ENCODE measurements around the gene TSPAN13. TPM values are rescaled to one million over a fixed set of nuclear protein-coding genes. Genes with fewer than 3 reads are reported as not detected.

TSPAN13 gene
- total RNA-seq = 41.3 TPM

- DNase-seq (ENCODE audit: low spot score) (peak; percentile 95), ATAC-seq (peak; percentile 96)
Observed at GRCh38 chr7:16753102-16753931, at the start of gene TSPAN13. TSS of gene TSPAN13 (plus strand) at chr7:16753755. CDS start at chr7:16753968, 213 bp downstream.

- ATAC-seq (no peak), DNase-seq (ENCODE audit: low spot score) (no peak)
Observed at GRCh38 chr7:16708511-16708910, 45.0 kb upstream of the TSPAN13 start.

GRCh38 chr7:16708980-16709379, 44.6 kb upstream of the TSPAN13 start:
- DNase-seq (ENCODE audit: low spot score) (no peak), ATAC-seq (no peak)

GRCh38 chr7:16710651-16711050, 42.9 kb upstream of the TSPAN13 start:
- ATAC-seq = no peak
- no peak for DNase-seq (ENCODE audit: low spot score)

- DNase-seq (ENCODE audit: low spot score) (no peak), ATAC-seq (no peak)
Observed at GRCh38 chr7:16711730-16712129, 41.8 kb upstream of the TSPAN13 start.

DNA sequence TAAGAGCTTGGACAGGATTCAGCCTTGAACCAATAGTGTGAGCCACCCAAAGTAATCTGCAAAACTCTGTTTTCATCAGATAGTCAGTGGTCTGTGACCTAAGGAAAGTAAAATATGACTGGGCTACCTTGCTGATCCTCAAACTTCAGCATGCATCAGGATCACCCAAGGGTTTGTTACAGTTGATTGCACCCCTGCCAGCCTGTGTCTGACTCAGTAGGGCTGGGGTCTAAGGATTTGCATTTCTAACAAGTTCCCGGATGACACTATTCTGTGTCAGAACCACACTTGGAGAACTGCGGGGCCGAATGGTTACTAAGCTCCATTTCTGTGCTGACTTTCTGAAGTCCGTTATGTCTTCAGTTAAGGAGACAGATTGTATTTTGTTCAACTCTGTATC, 40.6 kb upstream of the TSPAN13 start:
- DNase-seq (ENCODE audit: low spot score) (no peak), ATAC-seq (no peak)

GRCh38 chr7:16715928-16716327, 37.6 kb upstream of the TSPAN13 start:
- ATAC-seq (no peak), DNase-seq (ENCODE audit: low spot score) (no peak)

GRCh38 chr7:16718111-16718656, 35.4 kb upstream of the TSPAN13 start:
- no peak for DNase-seq (ENCODE audit: low spot score)
- ATAC-seq = no peak

GRCh38 chr7:16719699-16720098, 33.9 kb upstream of the TSPAN13 start:
- no peak for DNase-seq (ENCODE audit: low spot score)
- ATAC-seq = no peak

DNA sequence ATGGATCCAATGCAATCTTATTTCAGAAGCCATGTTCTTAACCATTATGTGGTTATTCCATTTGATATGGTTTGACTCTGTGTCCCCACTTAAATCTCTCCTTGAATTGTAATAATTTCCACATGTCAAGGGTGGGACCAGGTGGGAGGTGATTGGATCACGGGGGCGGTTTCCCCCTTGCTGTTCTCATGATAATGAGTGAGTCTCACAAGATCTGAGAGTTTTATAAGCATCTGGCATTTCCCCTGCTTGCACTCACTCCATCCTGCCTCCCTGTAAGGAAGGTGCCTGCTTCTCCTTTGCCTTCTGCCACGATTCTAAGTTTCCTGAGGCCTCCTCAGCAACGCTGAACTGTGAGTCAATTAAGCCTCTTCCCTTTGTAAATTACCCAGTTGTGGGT, 32.0 kb upstream of the TSPAN13 start:
- DNase-seq (ENCODE audit: low spot score) (no peak), ATAC-seq (no peak)

DNA sequence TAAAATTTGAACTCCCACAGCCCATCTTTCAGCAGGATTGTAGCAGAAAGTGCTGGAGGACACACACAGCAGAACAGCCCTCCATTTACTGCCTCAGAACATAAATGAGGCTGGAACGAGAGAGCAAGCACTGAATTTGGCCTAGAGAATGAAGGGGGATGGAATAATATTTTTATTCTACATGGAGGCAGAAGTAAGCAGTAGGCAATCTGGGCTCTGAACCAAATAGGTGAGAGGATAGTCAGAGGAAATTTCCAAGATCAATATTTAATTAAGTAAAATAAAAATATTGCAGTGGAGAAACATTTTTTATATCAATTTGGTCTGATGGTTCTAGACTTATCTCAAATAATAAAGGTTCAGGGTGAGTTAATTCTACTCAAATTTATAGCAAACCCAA, 29.2 kb upstream of the TSPAN13 start:
- ATAC-seq = peak; percentile 52
- no peak for DNase-seq (ENCODE audit: low spot score)

GRCh38 chr7:16726189-16726588, 27.4 kb upstream of the TSPAN13 start:
- ATAC-seq (peak; percentile 56), DNase-seq (ENCODE audit: low spot score) (no peak)

- ATAC-seq (no peak), DNase-seq (ENCODE audit: low spot score) (no peak)
Observed at GRCh38 chr7:16727736-16728135, 25.8 kb upstream of the TSPAN13 start.

GRCh38 chr7:16728811-16729210, 24.7 kb upstream of the TSPAN13 start:
- ATAC-seq = no peak
- DNase-seq (ENCODE audit: low spot score) = no peak

DNA sequence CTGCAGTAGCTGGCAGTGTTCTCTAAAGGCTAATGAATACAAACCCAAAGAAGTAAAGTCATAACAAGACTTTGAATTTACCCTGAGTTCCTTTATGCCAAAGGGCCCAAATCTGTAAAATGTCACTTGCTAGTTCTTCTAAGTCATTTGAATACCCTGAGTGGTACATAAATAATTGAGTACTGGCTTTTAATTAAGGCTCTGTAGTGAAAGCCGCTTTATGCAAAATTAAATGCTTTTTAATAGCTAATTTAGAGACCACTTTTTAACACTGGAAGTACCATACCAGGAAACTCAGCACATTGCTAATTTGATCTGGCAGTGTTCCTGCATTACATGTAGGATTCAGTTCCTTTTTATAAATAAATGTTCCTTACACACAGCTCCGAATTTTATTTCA, 24.0 kb upstream of the TSPAN13 start:
- DNase-seq (ENCODE audit: low spot score) (no peak), ATAC-seq (no peak)

GRCh38 chr7:16730937-16731336, 22.6 kb upstream of the TSPAN13 start:
- ATAC-seq = peak; percentile 37
- DNase-seq (ENCODE audit: low spot score) = no peak

- no peak for DNase-seq (ENCODE audit: low spot score)
- ATAC-seq = no peak
Observed at GRCh38 chr7:16732828-16733227, 20.7 kb upstream of the TSPAN13 start.

- ATAC-seq = peak; percentile 88
- DNase-seq (ENCODE audit: low spot score) = no peak
Observed at GRCh38 chr7:16734148-16734726, 19.3 kb upstream of the TSPAN13 start.

DNA sequence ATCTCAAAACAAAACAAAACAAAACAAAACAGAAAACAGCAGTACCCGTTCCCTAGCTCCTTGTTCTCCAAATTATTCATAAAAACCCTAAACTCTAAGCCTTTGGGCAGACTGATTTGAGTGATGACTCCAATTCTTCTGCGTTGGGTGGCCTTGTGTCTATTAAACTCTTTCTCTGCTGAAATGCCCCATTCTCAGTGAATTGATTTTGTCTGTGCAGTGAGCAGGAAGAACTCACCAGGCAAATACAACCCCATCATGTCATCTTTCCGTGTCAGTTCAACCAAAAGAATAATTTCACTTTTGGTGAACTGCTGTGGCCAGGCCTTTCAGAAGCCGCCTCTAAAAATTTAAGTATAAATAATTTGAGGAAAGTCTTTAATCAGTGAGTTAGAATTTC, 18.5 kb upstream of the TSPAN13 start:
- ATAC-seq = no peak
- DNase-seq (ENCODE audit: low spot score) = no peak

DNA sequence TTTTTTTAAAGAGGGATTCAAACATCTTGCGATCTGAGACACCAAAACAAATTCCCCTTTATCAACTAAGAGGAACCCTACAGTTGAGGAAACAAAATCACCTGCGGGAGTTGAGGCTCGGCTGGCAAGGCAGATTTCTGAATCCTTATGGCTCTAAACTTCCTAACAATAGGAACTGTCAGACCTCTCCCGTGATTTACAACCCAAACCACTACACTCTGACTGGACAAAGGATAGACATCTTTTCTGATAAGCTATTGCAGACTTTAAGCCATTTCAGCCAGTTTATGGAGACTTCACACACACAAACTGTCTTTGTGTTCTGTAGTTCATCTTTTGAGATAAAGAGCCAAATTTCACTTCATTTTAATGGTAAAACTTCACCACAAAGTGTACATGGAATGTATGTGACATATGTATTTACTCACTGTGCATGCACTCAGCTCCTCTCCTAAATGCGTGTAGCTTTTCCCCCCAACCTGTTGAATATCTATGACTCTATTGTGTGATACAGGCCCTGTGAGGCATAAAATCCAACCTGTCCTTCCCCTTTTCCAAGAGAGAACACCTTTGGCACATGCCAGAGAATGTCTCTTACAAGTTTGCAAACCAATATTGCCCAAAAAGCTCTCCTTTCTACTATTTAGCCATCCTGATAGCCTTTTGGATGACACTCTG, 15.4 kb upstream of the TSPAN13 start:
- ATAC-seq (no peak), DNase-seq (ENCODE audit: low spot score) (no peak)

DNA sequence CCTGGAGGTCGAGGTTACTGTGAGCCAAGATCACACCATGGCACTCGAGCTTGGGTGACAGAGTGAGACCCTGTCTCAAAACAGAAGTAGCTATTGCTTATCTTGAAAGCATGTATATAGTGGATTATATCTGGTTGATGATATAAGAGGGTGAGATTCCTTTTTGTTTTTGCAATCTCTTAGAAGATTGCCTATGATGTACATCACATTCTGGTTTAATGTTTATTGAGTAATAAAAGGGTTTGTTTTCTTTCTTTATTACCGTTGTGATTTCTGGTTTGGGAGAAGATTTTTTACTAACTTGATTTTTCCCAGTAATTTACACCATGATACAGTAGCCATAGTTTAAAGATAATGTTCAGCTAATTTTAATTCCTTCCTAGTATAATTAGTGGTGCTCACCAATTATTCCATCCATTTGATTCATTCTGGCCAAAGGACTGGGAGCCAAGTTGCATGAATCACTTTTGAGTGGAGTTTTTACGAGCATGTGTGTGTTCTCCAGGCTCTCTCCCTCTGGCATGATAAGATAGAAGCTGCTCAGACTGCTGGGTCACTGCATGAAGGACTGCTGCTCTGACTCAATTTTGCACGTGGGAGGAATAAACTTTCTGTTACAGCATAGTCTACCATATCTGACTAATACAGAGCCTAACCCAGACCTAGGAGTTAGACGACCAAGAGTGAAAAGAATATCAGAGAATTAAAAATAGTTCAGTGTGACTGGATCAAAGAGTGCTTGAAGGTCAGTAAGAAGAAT, 13.5 kb upstream of the TSPAN13 start:
- DNase-seq (ENCODE audit: low spot score) (no peak), ATAC-seq (peak; percentile 62)

Data from left lobe of liver (tissue), 2 donors.